Activated T-cell treated with anti-CD3 and anti-CD28 coated beads, Interleukin-2, amount 50 U/mL, for 24 hours (primary cell): ENCODE data around the gene PRDX1.

Experiments
- DNase-seq: peaks from one replicate; pipeline ENCODE4 v3.0.0-alpha.2; 2020
- H3K27ac Mint-ChIP-seq: 2 replicates; pipeline ENCODE4 v1.8.0; 2020; ENCODE audit warnings: mild to moderate bottlenecking, mixed read lengths
- H3K27me3 Mint-ChIP-seq: 2 replicates; pipeline ENCODE4 v1.8.0; 2020; ENCODE audit warnings: mixed read lengths
- H3K36me3 Mint-ChIP-seq: 2 replicates; pipeline ENCODE4 v1.8.0; 2020; ENCODE audit warnings: low read depth, mixed read lengths
- H3K4me1 Mint-ChIP-seq: 2 replicates; pipeline ENCODE4 v1.8.0; 2020; ENCODE audit warnings: low read depth, mixed read lengths
- H3K4me3 Mint-ChIP-seq: 2 replicates; pipeline ENCODE4 v1.8.0; 2020; ENCODE audit warnings: mild to moderate bottlenecking, moderate library complexity, mixed read lengths
- H3K9me3 Mint-ChIP-seq: 2 replicates; pipeline ENCODE4 v1.8.0; 2020; ENCODE audit warnings: mixed read lengths

PRDX1 gene

GRCh38 chr1:45521413-45522323 is at the start of gene PRDX1:
Gene PRDX1, minus strand, starts transcription at chr1:45521884. Its CDS starts 2,841 bp downstream, at chr1:45519043.
- Mint-ChIP-seq H3K27ac (peak within 1 kb of the TSS; percentile 97), H3K36me3 (peaks cover 47% of the 10 kb centered on the region), H3K9me3 (no peaks in the 10 kb centered on the region), H3K4me1 (peaks cover 48% of the 10 kb centered on the region), H3K4me3 (peak within 1 kb of the TSS; percentile 95), H3K27me3 (no peaks in the 10 kb centered on the region)
- DNase-seq: peak; percentile 99

- Mint-ChIP-seq H3K36me3 (peaks cover 63% of the 10 kb centered on the region), H3K4me1 (no peaks in the 10 kb centered on the region), H3K27ac (no peak overlapping the region), H3K4me3 (no peak overlapping the region), H3K27me3 (no peaks in the 10 kb centered on the region), H3K9me3 (no peaks in the 10 kb centered on the region)
- DNase-seq: no peak
Observed at GRCh38 chr1:45570631-45571030, 48.9 kb upstream of the PRDX1 start.

GRCh38 chr1:45569962-45570581 is 48.4 kb upstream of the PRDX1 start:
- Mint-ChIP-seq H3K9me3 (no peaks in the 10 kb centered on the region), H3K27ac (peak overlapping the region; percentile 4), H3K27me3 (no peaks in the 10 kb centered on the region), H3K4me1 (no peaks in the 10 kb centered on the region), H3K36me3 (peaks cover 65% of the 10 kb centered on the region), H3K4me3 (no peak overlapping the region)
- DNase-seq: peak; percentile 77

GRCh38 chr1:45569571-45569961 is 47.9 kb upstream of the PRDX1 start:
- H3K4me1 Mint-ChIP-seq: no peaks in the 10 kb centered on the region
- peak overlapping the region; percentile 4 for H3K27ac Mint-ChIP-seq
- H3K9me3 Mint-ChIP-seq: no peaks in the 10 kb centered on the region
- H3K27me3 Mint-ChIP-seq: no peaks in the 10 kb centered on the region
- no peak overlapping the region for H3K4me3 Mint-ChIP-seq
- DNase-seq: no peak
- H3K36me3 Mint-ChIP-seq: peaks cover 65% of the 10 kb centered on the region

GRCh38 chr1:45568421-45568820 is 46.7 kb upstream of the PRDX1 start:
- H3K36me3 Mint-ChIP-seq: peaks cover 74% of the 10 kb centered on the region
- H3K27me3 Mint-ChIP-seq: no peaks in the 10 kb centered on the region

GRCh38 chr1:45567911-45568310 is 46.2 kb upstream of the PRDX1 start:
- peak overlapping the region; percentile 14 for H3K27ac Mint-ChIP-seq
- H3K4me1 Mint-ChIP-seq: no peaks in the 10 kb centered on the region
- no peaks in the 10 kb centered on the region for H3K9me3 Mint-ChIP-seq
- H3K4me3 Mint-ChIP-seq: no peak overlapping the region
- peaks cover 79% of the 10 kb centered on the region for H3K36me3 Mint-ChIP-seq
- H3K27me3 Mint-ChIP-seq: no peaks in the 10 kb centered on the region
- DNase-seq: no peak

More at GRCh38 chr1:45568421-45568820, 46.7 kb upstream of the PRDX1 start:
- DNase-seq: no peak
- H3K27ac Mint-ChIP-seq: peak overlapping the region; percentile 14
- H3K9me3 Mint-ChIP-seq: no peaks in the 10 kb centered on the region
- H3K4me1 Mint-ChIP-seq: no peaks in the 10 kb centered on the region
- H3K4me3 Mint-ChIP-seq: no peak overlapping the region

- H3K9me3 Mint-ChIP-seq: no peaks in the 10 kb centered on the region
- no peak for DNase-seq
- H3K4me1 Mint-ChIP-seq: peaks cover 3% of the 10 kb centered on the region
- no peak overlapping the region for H3K4me3 Mint-ChIP-seq
- no peaks in the 10 kb centered on the region for H3K27me3 Mint-ChIP-seq
- peaks cover 90% of the 10 kb centered on the region for H3K36me3 Mint-ChIP-seq
- peak overlapping the region; percentile 13 for H3K27ac Mint-ChIP-seq
Observed at GRCh38 chr1:45566722-45567121, 45.0 kb upstream of the PRDX1 start.

- Mint-ChIP-seq H3K27ac (peak overlapping the region; percentile 75), H3K4me3 (no peak overlapping the region), H3K9me3 (no peaks in the 10 kb centered on the region), H3K4me1 (peaks cover 14% of the 10 kb centered on the region), H3K27me3 (no peaks in the 10 kb centered on the region), H3K36me3 (peaks cover 86% of the 10 kb centered on the region)
- DNase-seq: no peak
Observed at GRCh38 chr1:45563843-45564242, 42.2 kb upstream of the PRDX1 start.

- Mint-ChIP-seq H3K4me1 (peaks cover 29% of the 10 kb centered on the region), H3K9me3 (no peaks in the 10 kb centered on the region), H3K4me3 (no peak overlapping the region), H3K27me3 (no peaks in the 10 kb centered on the region), H3K36me3 (peaks cover 67% of the 10 kb centered on the region), H3K27ac (peak overlapping the region; percentile 62)
- DNase-seq: no peak
Observed at GRCh38 chr1:45557422-45557944, 35.8 kb upstream of the PRDX1 start.

GRCh38 chr1:45554198-45554597 is 32.5 kb upstream of the PRDX1 start:
- DNase-seq: no peak
- Mint-ChIP-seq H3K4me1 (peaks cover 33% of the 10 kb centered on the region), H3K27me3 (no peaks in the 10 kb centered on the region), H3K36me3 (peaks cover 57% of the 10 kb centered on the region), H3K4me3 (no peak overlapping the region), H3K9me3 (no peaks in the 10 kb centered on the region), H3K27ac (no peak overlapping the region)

GRCh38 chr1:45552331-45552730 is 30.6 kb upstream of the PRDX1 start:
- Mint-ChIP-seq H3K36me3 (peaks cover 45% of the 10 kb centered on the region), H3K4me1 (peaks cover 26% of the 10 kb centered on the region), H3K4me3 (peak overlapping the region; percentile 96), H3K9me3 (no peaks in the 10 kb centered on the region), H3K27me3 (no peaks in the 10 kb centered on the region), H3K27ac (peak overlapping the region; percentile 3)
- DNase-seq: no peak

GRCh38 chr1:45551684-45552083 is 30.0 kb upstream of the PRDX1 start:
- Mint-ChIP-seq H3K36me3 (peaks cover 44% of the 10 kb centered on the region), H3K9me3 (no peaks in the 10 kb centered on the region), H3K4me3 (peak overlapping the region; percentile 96), H3K4me1 (peaks cover 24% of the 10 kb centered on the region), H3K27me3 (no peaks in the 10 kb centered on the region), H3K27ac (peak overlapping the region; percentile 98)
- no peak for DNase-seq

- H3K36me3 Mint-ChIP-seq: peaks cover 37% of the 10 kb centered on the region
- H3K4me1 Mint-ChIP-seq: peaks cover 22% of the 10 kb centered on the region
- no peaks in the 10 kb centered on the region for H3K9me3 Mint-ChIP-seq
Observed at GRCh38 chr1:45550401-45551351, 29.0 kb upstream of the PRDX1 start, which contains the start of gene AKR1A1. Gene AKR1A1, plus strand, starts transcription at chr1:45550826. Its CDS starts 10,969 bp downstream, at chr1:45561795.

More at GRCh38 chr1:45550401-45551351, 29.0 kb upstream of the PRDX1 start, which contains the start of gene AKR1A1:
- Mint-ChIP-seq H3K4me3 (peak within 1 kb of the TSS; percentile 96), H3K27me3 (no peaks in the 10 kb centered on the region), H3K27ac (peak within 1 kb of the TSS; percentile 98)
- peak; percentile 94 for DNase-seq
